ENCODE data around the gene ARHGAP10.

The ARHGAP10 gene

DNA sequence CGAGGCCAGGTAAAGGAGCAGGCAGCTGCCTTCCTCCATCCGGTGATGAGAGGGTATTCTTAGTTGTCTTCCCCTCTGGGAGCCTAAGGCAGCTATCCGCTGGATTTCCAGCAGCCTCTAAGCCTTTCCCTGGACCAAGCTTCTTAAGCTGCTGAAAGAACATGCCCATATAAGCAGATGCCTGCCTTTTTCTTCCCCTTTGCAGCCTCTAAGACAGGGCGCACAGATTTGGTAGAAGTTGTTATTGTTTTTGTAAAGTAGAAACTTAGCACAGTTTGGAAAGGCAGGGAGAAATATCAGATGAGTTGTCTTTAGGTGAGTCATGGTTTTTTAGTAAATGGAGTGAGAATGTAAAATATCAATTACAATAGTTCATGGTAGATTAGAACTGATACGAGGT is 210.8 kb downstream of the ARHGAP10 start:
- ChIA-PET POLR2A (ENCODE audit: low non-redundant PET) (no interaction called here), CTCF (no interaction called here)
- TF ChIP-seq, protein P1, sequence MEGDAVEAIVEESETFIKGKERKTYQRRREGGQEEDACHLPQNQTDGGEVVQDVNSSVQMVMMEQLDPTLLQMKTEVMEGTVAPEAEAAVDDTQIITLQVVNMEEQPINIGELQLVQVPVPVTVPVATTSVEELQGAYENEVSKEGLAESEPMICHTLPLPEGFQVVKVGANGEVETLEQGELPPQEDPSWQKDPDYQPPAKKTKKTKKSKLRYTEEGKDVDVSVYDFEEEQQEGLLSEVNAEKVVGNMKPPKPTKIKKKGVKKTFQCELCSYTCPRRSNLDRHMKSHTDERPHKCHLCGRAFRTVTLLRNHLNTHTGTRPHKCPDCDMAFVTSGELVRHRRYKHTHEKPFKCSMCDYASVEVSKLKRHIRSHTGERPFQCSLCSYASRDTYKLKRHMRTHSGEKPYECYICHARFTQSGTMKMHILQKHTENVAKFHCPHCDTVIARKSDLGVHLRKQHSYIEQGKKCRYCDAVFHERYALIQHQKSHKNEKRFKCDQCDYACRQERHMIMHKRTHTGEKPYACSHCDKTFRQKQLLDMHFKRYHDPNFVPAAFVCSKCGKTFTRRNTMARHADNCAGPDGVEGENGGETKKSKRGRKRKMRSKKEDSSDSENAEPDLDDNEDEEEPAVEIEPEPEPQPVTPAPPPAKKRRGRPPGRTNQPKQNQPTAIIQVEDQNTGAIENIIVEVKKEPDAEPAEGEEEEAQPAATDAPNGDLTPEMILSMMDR (conservative IDR thresholded peaks at IDR 0.05; ENCODE audit: low read depth) = no peak
- no peak overlapping the region for H3K27ac ChIP-seq
- DNase-seq (ENCODE audit: low spot score) = no peak

DNA sequence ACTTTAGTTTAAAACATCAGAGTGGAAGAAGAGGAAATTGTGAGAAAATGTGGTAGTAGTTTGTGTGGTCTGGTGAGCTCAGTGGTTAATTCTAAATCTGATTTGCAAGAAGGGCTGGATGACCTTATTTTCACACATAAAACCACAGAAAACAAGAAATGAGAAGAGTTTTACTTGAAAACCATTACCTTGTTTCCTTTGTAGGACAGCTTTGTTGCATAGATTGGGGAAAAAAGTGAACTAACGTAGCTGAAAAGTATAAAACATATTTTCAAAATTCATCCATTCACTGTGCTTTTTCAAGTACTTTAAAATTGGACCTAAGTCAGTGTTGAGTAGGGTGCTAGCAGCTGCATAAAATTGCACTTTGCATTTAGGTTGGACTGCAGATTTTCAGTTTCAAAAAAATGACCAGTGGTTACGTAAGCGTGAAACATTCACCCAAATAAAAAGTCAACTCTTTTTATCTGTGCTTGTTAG is 211.3 kb downstream of the ARHGAP10 start:
- H3K27ac ChIP-seq = no peak overlapping the region
- ChIA-PET POLR2A (ENCODE audit: low non-redundant PET) (no interaction called here), CTCF (no interaction called here)
- DNase-seq (ENCODE audit: low spot score) = no peak
- TF ChIP-seq, protein P1 (conservative IDR thresholded peaks at IDR 0.05; ENCODE audit: low read depth) = no peak

DNA sequence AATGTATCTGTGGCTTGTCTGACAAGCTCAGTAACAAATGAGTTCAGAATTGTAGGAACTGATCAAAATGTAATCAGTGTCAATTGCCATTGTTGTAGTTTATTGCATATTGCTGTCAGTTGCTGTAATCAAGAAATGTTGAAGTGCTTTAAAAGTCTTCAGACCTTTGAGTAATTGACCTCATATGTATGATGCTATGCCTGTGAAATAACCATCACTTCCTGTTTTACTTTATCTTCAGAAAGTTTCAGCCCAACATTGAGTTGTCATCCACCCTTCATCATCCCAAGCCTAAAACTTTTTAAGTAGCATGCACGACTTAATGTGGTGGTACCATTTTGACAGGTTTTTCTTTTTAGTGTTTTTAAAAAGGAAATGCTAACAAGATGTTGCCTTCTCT is 212.4 kb downstream of the ARHGAP10 start:
- ChIA-PET CTCF (interaction anchor here (0.6 kb wide), 1 partner anchor 107 kb away, joined by 3 read pairs; no protein-coding TSS in a partner anchor), POLR2A (ENCODE audit: low non-redundant PET) (no interaction called here)
- TF ChIP-seq, protein P1 (conservative IDR thresholded peaks at IDR 0.05; ENCODE audit: low read depth) = no peak
- H3K27ac ChIP-seq = no peak overlapping the region
- DNase-seq (ENCODE audit: low spot score) = no peak

DNA sequence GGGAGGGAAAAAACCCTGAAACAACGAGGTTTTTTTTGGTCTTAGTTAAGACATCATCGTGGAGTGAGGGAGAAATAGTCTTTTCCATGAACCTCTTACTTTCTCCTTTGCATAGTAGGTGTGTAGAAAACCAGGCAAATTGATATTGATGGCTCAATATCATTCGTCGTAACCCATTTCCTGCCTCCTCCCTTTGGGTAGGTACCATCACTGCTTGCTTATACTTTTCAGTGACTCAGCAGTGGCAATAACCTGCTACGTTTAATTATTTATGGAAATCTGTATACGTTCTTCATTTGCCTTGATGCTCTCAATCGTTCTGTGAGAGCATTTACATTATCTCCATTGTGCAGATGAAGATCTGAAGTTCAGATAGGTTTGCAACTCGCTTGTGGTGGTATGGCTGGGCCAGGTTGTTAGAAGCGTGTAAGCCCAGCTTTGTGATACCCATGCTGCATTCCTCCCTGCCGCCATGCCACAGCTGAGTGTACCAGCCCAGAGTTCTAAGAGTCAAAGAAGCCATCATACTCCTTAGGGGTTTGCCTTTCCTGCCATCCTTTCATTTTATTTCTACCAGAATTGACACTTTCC is 212.9 kb downstream of the ARHGAP10 start:
- TF ChIP-seq, protein P1 (conservative IDR thresholded peaks at IDR 0.05; ENCODE audit: low read depth) = no peak
- POLR2A ChIA-PET (ENCODE audit: low non-redundant PET) = no interaction called here
- CTCF ChIA-PET = no interaction called here
- no peak overlapping the region for H3K27ac ChIP-seq
- no peak for DNase-seq (ENCODE audit: low spot score)

DNA sequence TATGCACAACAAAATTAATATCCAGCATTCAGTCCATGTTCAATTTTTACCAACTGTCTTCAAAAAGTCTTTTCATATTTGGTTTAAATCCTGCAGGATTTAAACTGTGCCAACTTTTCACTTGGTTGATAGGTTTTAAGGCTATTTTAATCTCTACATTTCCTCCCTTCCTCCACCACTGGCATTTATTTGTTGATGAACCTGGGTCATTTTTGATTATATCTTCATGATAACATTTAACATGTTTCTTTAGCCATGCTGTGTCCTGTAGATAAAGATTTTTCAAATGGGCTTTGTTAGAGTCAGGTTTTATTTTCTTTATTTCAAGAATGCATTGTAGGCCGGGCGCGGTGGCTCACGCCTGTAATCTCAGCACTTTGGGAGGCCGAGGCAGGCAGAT is 216.4 kb downstream of the ARHGAP10 start:
- ChIA-PET CTCF (no interaction called here), POLR2A (ENCODE audit: low non-redundant PET) (no interaction called here)
- TF ChIP-seq, protein P1 (conservative IDR thresholded peaks at IDR 0.05; ENCODE audit: low read depth) = no peak
- no peak overlapping the region for H3K27ac ChIP-seq
- DNase-seq (ENCODE audit: low spot score) = no peak

DNA sequence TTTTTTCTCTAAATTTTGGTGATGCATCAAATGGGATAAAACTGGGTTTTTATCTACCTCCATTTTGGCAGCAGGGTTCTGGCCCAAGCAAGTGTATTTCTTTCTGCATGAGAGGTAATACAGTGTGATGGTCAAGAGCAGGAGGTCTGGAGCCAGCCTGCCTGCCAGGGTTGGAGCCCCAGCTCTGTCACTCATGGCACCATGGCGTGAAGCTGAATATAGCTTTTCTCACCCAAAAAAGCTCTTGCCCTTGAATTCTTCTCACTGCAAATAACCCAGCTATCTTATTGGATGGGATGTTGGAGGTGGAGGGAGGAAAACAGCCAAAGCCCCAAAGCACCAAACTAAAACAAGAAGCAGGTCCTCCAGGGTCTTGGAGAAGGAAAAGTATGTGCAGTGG is 218.4 kb downstream of the ARHGAP10 start:
- ChIA-PET CTCF (interaction anchor here (0.6 kb wide), 1 partner anchor 385 kb away, joined by 3 read pairs; no protein-coding TSS in a partner anchor), POLR2A (ENCODE audit: low non-redundant PET) (no interaction called here)
- no peak for DNase-seq (ENCODE audit: low spot score)
- no peak overlapping the region for H3K27ac ChIP-seq
- TF ChIP-seq, protein P1 (conservative IDR thresholded peaks at IDR 0.05; ENCODE audit: low read depth) = no peak
